HG02840 (cell line): ENCODE measurements around the gene OR9A2.

Source experiments
- ATAC-seq: cut with Tn5 transposase; IDR thresholded peaks from one replicate; pipeline ENCODE4 v1.9.1; 2021; ENCODE audit warnings: mild to moderate bottlenecking, moderate library complexity, moderate number of reproducible peaks; ENCODE audit not compliant: unreplicated experiment, low FRiP score

Gene OR9A2

DNA sequence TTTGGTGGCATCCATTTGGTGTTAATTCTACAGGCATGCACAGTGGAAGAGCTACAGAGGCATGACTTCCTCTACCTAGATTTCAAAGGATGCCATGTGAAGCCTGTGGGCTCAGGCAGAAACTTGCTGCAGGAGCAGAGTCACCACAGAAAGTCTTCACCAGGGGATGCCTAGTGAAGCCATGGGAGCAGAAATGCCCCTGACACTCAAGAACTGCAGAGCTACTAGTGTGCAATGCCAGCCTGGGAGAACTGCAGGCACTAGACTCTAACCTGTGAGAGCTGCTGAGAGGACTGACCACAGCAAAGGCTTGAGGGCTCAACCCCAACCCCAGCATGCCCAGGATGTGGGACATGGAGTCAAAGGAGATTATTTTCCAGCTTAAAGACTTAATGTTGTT, 3.9 kb downstream of the OR9A2 start:
- ATAC-seq = no peak

DNA sequence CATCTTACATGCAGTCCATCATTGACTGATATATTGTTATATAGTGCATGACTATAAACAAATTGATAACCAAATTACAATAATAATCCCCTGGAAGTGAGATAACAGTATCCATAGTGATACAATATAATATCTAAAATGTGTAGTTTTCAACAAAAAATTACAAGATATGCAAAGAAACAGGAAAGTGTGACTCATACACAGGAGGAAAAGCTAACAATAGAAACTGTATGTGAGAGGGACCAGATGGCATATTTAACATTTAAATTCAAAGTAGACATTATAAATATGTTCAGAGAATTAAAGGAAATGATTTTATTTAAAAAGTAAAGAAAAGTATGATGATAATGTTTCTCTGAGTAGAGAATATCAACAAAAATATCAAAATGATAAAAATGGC, 8.0 kb downstream of the OR9A2 start:
- ATAC-seq = no peak

DNA sequence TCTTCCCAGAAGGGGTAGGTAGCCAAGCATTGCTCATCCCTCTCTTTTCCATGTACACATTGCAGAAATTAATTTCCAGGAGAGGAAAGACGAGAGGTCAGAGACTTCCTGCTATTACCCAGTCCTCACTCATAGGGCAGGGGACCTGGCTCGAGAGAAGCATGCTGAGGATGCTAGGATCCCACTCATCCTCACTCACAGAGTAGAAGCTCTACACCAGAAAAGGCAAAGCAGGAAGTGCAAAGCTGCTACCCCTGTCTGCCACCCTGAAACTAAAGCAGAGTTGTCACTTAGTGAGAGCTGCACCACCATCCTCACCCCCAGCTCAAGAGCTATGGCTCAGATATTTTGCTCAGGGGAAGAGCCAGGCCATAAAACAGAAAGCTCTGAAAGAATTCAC, 9.9 kb downstream of the OR9A2 start:
- ATAC-seq = no peak

DNA sequence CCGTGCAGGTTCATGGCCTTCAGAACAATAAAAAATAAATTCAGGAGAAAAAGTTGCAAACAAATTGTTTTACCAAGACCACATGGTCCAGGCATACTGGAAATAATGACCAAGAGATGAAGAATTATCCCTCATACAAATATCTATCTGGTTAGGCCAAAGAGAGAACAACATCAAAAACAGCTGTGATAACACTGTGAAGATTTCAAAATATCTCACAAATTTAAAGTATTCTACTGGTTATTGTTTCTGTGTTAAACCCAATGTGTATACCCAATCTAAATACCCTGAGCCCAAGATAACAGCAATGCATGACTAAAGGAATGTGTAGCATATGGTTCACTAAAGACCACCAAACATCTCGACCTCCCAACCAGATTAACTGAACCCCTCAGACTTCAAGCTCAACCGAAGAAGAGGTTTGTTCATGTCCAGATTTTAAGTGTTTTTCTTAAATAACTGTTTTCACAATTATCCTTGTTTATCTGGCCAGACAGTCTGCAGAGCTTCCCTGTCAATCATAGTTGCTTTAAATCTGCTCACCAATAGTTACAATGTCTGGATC, 10.9 kb downstream of the OR9A2 start:
- ATAC-seq = no peak

DNA sequence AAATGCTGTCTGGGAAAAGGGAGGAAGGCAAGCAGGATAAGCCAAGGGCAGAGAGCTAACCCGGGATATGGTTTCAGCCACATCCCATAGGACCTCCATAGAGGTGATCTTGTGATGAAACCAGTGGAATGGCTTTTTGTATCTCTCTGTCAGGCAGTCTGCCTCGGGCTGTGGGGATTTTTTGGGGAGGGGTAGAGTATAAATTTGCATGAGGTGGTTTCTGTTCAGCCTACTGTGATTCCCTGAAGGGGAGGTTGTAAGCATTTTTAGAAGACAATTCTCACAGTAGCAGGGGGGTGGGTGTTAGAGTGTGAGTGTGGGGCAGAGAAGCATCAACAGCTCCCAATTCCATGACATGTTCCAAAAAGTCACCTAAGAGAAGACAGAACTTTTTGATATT, 11.8 kb downstream of the OR9A2 start:
- ATAC-seq = no peak

DNA sequence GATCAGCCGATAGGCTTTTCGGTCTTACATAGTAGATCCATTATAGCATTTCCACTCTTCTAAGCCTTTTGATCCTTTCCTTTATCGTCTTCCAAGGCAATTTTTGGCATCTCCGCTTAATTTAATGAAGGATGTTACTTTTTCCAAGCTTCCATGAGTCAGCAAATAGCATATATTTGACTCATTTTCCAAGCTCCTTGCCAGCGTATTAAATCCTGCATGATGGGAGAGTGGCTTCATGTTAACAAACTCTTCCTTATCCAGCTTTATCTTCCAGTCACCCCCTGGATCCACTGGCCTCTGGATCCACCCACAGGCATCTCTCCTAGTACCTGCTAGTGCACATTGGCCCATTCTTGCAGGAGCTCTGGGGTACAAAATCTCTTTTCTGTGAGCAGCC, 13.0 kb downstream of the OR9A2 start:
- ATAC-seq = no peak

DNA sequence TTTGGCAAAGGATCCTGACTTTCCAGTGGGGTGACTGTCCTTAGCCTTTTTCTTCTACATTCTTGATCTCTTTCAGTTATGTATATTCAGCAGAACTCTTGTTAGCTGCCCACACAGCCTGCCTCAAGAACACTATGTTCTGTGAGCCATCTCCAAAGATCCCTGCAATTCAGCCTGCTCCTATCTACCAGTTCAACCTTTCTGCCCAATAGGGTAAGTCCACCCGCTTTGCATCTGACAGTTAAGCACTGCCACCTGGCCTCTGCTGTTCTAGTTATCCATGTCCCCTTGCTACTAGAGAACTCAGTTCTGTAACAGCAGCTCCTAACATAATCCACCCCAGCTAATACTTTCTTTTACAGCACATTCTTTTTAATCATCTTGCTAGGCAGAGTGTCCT, 13.5 kb downstream of the OR9A2 start:
- no peak for ATAC-seq

DNA sequence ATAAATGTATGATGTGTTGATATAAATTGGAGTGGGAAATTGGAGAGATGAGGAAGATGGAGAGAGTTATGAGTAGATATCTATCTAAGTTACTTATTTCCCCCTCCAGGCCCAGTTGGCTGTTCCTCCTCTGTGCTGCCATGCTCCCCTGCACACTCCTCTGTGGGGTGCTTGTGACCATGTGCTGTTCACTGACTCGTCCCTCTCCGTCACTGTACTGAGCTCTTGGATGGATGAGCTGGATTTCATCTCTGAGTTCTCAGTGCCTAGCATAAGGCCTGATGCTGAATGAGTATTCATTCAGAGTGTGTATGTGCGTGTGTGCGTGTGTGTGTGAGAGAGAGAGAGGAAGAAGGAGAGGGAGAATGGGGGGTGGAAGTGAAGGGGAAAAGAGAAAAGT, 14.5 kb downstream of the OR9A2 start:
- ATAC-seq = no peak

DNA sequence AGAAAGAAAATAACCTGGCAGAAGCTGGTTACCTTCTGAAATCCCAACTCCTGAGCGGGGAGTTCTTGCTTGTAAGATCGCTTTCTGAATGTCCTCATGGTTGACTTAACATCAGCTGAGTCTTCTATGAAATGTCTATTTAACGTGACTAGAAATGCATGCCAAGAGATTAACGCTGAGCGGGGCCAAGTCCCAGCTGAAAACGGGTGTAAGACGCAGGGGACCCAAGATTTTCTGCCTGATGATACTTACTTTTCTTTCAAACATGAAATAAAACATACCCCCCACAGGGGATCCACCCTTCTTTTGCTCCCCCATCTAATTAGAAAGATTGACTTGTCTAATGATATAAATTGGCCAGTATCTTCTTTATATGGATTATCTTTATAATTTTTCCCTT, 14.9 kb downstream of the OR9A2 start:
- ATAC-seq = no peak

DNA sequence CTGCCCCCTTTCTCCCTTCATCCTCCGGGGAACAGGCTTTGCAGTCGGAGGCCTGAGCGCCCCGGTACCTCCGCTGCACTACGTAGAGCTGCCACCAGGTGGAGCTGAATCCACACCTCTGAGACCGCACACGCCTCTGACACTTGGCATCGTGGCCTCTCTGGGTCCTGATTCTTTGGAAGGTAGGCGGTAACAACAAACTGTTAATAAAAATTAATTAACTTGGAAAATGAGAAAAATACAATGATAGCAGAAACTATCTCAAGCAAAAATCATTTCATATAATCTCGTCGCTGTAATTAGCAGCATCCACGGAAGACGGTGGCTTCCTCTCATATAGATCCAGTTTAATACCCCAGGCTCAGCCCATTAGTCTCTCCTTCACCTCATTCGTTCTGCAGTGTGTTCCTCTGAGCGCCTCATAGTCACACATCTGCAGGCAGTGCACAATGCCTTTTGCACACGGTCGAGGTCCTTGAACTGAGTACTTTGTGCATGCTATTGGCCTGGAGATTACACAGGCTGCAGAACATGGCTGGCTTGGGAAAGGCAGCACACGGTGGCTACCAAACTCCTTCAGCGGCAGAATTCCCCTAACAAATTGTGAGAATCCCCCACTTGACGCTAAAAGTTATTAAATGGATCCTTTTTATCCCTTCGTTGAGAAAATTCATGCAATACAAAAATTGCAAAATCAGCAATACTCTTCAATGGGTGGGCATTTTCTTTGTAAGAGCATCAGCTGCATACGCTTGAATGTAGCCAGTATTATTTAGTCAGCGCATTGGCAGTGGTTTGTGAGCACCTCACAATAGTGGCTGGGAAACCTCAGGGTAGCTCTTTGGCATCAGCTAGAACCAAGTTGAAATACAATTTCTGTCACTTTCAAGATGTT, 18.7 kb downstream of the OR9A2 start:
- peak; percentile 68 for ATAC-seq

DNA sequence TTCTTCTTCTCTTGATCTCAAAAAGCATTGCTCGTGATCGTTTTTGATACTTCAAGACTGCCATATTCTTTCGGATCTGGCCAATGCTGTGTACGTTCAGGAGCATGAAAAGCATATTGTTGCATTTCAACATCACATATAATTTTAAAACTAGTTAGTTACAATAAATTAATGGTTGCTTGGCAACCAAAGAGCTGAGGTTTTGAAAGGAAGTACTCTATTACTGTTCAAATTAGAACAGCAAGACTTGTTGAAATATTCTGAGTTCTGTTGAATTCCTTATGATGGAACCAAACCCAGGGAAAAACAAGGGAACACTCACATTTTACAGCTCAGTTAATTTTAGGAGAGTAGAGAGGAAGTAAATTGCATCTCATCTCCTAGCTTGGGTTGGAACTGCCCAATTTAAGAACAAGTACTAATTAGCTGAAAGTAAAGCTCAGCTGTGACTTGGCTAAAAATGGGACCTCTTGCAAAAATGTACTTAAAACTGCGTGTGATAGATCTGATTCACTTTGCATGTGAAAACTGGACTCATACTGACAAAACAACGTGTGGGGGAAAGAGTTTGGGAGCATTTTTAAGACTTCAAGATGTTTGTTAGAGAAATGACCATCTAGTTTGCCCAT, 21.2 kb downstream of the OR9A2 start:
- ATAC-seq = no peak

DNA sequence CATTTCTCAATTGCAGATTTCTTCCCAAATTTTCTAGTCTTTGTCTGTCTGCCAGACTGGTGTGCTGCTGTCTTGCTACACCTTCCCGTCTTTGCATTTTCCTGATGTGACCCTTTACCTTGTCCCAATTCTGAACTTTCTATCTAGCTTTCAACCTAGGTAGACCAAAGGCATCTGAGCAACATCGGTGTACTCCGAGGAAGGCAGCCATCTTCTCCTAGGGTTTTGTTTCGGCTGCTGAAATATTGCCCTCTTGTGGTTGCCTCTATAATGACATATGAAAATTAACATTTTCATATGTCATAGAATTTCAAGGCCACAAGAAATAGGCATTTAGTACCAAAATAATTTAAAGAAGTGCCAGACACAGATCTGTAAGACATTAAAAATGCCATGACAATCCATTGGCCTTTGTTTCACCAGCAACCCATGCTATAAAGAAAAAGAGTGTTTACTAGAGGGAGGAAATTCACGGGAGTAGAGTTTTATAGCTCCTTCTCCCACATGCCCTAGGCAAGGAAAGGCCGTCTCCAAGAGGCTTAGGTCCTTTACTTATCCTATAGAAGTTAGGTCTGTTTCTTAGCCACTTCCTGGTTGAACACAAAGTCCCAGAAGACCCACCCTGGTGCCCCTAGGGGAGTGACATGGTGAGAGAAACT, 23.4 kb downstream of the OR9A2 start:
- ATAC-seq = no peak

DNA sequence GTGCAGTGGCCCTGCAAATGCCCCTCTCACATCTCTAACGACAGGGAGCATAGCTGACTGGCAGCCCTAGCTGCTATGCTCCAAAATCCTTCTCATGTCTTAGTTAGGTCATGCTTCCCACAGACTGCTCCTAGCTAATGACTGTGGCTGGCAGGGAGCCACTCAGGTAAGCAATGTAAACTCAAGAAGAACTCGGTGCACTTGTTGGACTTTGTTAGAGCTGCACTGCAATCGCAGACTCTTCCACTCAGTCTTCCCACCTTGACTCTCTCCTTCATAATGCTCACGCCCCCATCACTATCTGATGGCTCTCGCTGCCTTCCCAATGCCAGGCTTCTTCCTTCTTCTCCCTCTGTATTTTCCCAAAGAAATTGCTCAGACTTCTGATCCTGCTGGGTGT, 24.0 kb downstream of the OR9A2 start:
- ATAC-seq = no peak

DNA sequence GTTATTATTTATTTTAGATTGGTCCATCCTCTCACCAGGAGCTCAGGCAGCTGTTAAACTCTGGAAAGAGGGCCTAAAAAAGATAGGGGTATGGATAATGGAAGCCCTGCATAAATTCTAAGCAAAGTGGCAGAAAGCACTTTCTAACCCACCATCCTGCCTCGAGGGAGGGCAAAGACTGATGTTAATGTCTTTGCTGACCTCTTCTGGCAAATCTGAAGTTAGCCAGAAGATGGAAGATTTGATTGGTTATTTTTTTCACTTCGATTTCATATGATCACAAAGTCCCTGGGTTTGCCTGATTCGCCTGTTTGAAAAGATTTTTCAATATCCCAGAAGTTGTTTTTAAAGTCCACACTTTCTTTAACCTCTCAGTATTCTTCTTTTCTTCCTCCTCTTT, 24.8 kb downstream of the OR9A2 start:
- ATAC-seq = no peak

DNA sequence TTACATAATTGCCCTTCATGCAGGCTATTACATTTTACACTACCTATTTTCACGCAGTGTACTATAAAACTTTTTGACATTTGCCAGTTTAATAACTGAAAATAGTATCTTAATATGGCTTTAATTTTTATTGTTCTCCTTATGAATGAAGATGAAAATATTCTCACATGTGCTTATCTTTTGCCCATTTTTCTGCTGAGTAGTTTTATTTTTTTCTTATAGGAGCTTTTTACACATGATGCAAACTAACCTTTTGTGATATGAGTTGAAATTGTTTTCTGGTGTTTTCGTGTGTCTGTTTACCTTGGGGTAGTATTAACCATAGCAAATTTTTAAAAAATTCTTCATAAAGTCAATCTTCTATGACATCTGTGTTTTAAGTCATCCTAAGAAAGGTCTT, 26.3 kb downstream of the OR9A2 start:
- no peak for ATAC-seq

DNA sequence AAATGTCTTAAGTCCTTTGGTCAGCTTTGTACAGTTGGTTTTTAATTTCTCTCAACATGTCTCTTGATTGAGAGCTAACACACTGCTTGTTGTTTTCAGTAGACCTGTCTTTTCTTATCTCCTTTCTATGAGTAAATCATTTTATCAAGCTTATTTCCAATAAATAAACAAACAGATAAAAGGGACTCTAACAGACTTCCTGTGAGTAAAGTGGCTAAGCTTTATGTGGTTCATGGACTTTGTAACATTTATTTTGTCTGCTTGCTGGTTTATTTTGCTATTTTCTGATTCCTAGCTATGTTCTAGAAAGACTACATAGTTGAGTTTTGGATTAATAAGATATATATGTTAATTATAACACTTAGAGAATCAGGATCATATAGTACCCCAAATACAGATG, 27.1 kb downstream of the OR9A2 start:
- ATAC-seq = no peak

DNA sequence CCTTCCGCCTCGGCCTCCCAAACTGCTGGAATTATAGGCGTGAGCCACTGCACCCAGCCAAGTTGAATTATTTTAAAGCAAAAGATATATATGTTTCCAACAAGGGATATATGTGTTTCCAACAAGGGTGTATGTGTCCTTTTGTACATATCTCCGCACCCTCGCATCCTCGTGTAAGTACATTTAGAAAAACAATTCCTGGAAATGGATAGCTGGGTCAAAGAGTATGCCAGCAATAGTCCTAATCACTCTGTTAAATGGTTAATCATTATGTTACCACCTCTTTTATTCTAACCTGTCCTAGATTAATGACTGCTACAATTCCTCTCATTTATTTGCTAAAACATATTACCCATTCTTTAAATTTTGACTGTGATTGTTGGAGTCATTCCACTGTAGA, 28.0 kb downstream of the OR9A2 start:
- no peak for ATAC-seq

DNA sequence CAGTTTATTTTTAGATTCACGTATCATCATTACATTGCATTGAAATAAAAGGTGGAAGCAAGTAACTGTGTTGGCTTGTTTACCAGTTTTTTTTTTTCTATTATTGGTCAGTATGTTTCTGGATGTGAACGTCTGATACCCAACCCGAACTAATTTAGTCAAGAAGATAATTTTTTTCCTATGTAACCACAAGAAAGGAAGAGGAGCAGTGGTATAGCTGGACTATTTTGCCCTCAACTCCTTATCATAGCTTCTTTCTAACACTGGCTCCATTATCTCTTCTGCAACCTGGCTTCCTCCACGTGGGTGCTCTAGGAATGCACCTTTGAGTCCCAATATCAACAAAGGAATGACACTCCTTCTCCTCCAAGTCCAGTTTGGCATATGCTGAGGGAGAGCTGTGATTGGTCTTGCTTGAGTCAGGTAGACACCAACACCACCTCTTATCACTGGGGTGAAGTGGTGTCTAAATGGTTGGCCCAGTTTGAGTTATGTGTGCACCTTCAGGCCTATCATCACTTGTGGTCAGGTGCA, 29.4 kb downstream of the OR9A2 start:
- no peak for ATAC-seq

DNA sequence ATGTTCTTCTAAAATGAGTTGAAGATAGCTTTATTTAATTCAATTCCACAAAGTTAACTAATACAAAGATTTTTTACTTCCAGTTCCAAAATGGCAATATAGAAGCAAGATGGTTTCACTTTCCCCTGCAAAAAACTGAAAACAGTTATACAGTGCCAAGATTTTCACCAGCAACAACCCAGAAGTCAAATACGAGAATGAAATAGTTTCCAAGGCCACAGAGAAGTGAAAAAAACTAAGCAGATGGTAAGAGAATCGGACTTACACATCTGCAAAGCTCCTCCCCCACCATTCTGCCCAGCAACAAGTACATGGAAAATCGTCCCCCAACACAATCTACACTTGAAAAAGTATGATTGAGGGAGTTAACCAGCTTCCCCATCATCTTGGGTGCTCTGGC, 34.5 kb downstream of the OR9A2 start:
- no peak for ATAC-seq

DNA sequence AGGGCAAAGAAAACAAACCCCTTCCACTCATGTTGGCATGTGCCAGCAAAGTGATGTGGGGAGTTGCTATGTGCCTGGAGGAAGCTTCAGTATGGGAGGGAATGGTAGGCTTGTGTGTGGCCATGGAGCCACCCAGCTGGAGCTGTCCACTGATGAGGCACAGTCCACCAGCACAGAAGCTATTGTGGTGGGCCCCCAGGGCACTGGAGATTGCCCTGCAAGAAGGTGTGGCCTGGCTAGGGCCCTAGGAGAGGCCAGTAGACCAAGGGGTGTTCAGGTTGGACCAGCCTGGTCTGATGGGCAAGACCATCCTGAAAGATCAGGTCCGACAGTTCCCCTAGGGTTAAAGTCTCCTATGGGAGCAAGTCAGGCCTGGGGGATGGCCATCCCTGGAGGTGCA, 42.6 kb downstream of the OR9A2 start:
- no peak for ATAC-seq

DNA sequence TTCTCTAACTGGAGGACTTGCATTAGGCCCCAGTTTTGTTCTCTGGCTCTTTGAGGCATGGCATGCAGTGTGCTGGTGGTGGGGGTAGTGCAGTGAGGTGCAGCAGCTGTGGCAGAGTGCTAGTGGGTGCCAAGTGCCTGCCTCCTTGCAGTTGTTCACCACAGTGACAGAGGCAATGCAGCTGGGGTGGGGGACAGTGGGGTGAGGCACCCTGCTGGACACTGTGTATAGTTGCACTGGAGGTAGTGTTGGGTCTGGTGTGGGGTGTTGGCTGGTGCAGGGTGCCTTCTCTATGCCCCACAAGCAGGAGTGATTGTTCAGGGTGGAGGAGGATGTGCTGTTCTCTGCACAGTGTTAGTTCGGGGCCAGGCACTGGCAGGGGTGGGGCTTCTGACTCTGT, 43.1 kb downstream of the OR9A2 start:
- ATAC-seq = no peak
